Neural cell (in vitro differentiated cells): ENCODE data around the gene PCDHGA8.

Experiments
- EZH2 ChIP-seq: fragments of 200-600, 300-800 bp; shearing (Covaris generic), sonication (generic); IDR thresholded peaks from 2 replicates; pipeline ENCODE4 v1.6.1; 2014; ENCODE audit warnings: antibody characterized with exemption, low read length, borderline replicate concordance, mild to moderate bottlenecking; ENCODE audit not compliant: insufficient read depth, poor library complexity, severe bottlenecking
- MXI1 ChIP-seq: fragments of 450-650 bp; conservative IDR thresholded peaks from 2 replicates; pipeline ENCODE4 v1.6.1; 2014; ENCODE audit warnings: antibody characterized with exemption, mild to moderate bottlenecking; ENCODE audit not compliant: poor library complexity, severe bottlenecking
- POLR2AphosphoS5 ChIP-seq: IDR thresholded peaks from 2 replicates; pipeline ENCODE4 v1.6.1; 2012
- RAD21 ChIP-seq: fragments of 450-650 bp; conservative IDR thresholded peaks from 2 replicates; pipeline ENCODE4 v1.6.1; 2014; ENCODE audit warnings: antibody characterized with exemption, mild to moderate bottlenecking, moderate library complexity
- REST ChIP-seq: IDR thresholded peaks from 2 replicates; pipeline ENCODE4 v1.6.1; 2012; ENCODE audit warnings: borderline replicate concordance
- SMC3 ChIP-seq: fragments of 450-650 bp; conservative IDR thresholded peaks from 2 replicates; pipeline ENCODE4 v1.6.1; 2014; ENCODE audit warnings: antibody characterized with exemption, mild to moderate bottlenecking, moderate library complexity; ENCODE audit not compliant: poor library complexity
- TF ChIP-seq, protein P1 (sequence below): fragments of 450-650 bp; IDR thresholded peaks from 2 replicates; pipeline ENCODE4 v1.5.1; 2014; ENCODE audit warnings: antibody characterized with exemption, mild to moderate bottlenecking, moderate library complexity; ENCODE audit not compliant: poor library complexity, severe bottlenecking

DNA sequence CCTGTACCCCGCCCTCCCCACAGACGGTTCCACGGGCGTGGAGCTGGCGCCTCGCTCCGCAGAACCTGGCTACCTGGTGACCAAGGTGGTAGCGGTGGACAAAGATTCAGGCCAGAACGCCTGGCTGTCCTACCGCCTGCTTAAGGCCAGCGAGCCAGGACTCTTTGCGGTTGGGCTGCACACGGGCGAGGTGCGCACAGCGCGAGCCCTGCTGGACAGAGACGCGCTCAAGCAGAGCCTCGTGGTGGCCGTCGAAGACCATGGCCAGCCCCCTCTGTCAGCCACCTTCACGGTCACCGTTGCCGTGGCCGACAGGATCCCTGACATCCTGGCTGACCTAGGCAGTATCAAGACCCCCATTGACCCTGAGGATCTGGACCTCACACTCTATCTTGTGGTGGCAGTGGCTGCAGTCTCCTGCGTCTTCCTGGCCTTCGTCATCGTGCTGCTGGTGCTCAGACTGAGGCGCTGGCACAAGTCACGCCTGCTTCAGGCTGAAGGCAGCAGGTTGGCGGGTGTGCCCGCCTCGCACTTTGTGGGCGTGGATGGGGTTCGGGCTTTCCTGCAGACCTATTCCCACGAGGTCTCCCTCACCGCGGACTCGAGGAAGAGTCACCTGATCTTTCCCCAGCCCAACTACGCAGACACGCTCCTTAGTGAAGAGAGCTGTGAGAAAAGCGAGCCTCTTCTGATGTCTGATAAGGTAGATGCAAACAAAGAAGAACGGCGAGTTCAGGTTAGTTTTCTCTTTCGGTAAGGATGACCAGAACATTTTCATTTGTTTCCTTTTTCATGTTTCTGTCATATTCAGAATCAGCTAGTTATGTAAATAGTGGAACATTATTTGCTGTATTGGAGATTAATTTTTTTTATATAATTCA is 26.2 kb upstream of the PCDHGA8 start:
- TF ChIP-seq EZH2 (no peak), RAD21 (no peak), POLR2AphosphoS5 (no peak), REST (no peak), SMC3 (no peak), MXI1 (no peak)
- TF ChIP-seq, protein P1, sequence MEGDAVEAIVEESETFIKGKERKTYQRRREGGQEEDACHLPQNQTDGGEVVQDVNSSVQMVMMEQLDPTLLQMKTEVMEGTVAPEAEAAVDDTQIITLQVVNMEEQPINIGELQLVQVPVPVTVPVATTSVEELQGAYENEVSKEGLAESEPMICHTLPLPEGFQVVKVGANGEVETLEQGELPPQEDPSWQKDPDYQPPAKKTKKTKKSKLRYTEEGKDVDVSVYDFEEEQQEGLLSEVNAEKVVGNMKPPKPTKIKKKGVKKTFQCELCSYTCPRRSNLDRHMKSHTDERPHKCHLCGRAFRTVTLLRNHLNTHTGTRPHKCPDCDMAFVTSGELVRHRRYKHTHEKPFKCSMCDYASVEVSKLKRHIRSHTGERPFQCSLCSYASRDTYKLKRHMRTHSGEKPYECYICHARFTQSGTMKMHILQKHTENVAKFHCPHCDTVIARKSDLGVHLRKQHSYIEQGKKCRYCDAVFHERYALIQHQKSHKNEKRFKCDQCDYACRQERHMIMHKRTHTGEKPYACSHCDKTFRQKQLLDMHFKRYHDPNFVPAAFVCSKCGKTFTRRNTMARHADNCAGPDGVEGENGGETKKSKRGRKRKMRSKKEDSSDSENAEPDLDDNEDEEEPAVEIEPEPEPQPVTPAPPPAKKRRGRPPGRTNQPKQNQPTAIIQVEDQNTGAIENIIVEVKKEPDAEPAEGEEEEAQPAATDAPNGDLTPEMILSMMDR = no peak
